Fibroblast of lung (primary cell): ENCODE results near the gene OR5H14.
"Not testable (repeated sequence)": the region's sequence is repeated elsewhere in the genome, so short reads cannot be mapped to it uniquely, and the experiment has no call there.

Experiments
- CTCF ChIP-seq, 2 donors: IDR thresholded peaks in 1 of 2; conservative IDR thresholded peaks in 1 of 2; 1 replicate in 1 of 2; 2 replicates in 1 of 2; pipeline ENCODE4 v1.5.1; 2011 to 2012; ENCODE audit warnings: low read length in 2 of 2, control low read depth in 1 of 2, inconsistent platforms in 1 of 2, low read depth in 1 of 2, mild to moderate bottlenecking in 1 of 2
- EZH2 ChIP-seq: IDR thresholded peaks from 2 replicates; pipeline ENCODE4 v1.5.1; 2012; ENCODE audit warnings: low read length, control low read depth, mild to moderate bottlenecking; ENCODE audit errors: missing control alignments

- not testable (repeated sequence) for TF ChIP-seq CTCF (conservative IDR thresholded peaks at IDR 0.05 in 1 of 2, IDR thresholded peaks at IDR 0.05 in 1 of 2; ENCODE audit: low read depth in 1 of 2, low read length in 2 of 2); EZH2
These were observed 49.0 kb downstream of the OR5H14 start for GRCh38 chr3:98196293-98196692.
